ENCODE data around the gene IMP4.
"Not testable (repeated sequence)": the region's sequence is repeated elsewhere in the genome, so short reads cannot be mapped to it uniquely, and the experiment has no call there.

DNA sequence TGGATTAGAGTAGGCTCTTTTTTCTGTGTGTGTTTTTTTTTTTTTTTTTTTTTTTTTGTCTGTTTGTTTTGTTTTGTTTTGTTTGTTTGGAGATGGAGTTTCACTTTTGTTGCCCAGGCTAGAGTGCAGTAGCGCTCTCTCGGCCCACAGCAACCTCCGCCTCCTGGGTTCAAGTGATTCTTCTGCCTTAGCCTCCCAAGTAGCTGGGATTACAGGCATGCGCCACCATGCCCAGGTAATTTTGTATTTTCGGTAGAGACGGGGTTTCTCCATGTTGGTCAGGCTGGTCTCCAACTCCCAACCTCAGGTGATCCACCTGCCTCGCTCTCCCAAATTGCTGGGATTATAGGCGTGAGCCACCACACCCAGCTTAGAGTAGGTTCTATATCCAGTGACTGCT lies 9.4 kb upstream of the IMP4 start:
- TF ChIP-seq, protein P1, sequence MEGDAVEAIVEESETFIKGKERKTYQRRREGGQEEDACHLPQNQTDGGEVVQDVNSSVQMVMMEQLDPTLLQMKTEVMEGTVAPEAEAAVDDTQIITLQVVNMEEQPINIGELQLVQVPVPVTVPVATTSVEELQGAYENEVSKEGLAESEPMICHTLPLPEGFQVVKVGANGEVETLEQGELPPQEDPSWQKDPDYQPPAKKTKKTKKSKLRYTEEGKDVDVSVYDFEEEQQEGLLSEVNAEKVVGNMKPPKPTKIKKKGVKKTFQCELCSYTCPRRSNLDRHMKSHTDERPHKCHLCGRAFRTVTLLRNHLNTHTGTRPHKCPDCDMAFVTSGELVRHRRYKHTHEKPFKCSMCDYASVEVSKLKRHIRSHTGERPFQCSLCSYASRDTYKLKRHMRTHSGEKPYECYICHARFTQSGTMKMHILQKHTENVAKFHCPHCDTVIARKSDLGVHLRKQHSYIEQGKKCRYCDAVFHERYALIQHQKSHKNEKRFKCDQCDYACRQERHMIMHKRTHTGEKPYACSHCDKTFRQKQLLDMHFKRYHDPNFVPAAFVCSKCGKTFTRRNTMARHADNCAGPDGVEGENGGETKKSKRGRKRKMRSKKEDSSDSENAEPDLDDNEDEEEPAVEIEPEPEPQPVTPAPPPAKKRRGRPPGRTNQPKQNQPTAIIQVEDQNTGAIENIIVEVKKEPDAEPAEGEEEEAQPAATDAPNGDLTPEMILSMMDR (IDR thresholded peaks at IDR 0.05), result not testable (repeated sequence)
- TF ChIP-seq POLR2A (IDR thresholded peaks at IDR 0.05), result not testable (repeated sequence)

Measured in breast epithelium (tissue), 3 donors.